Measurements from ENCODE around the gene LMBRD1.
"Not testable (repeated sequence)": the region's sequence is repeated elsewhere in the genome, so short reads cannot be mapped to it uniquely, and the experiment has no call there.

LMBRD1 gene

DNA sequence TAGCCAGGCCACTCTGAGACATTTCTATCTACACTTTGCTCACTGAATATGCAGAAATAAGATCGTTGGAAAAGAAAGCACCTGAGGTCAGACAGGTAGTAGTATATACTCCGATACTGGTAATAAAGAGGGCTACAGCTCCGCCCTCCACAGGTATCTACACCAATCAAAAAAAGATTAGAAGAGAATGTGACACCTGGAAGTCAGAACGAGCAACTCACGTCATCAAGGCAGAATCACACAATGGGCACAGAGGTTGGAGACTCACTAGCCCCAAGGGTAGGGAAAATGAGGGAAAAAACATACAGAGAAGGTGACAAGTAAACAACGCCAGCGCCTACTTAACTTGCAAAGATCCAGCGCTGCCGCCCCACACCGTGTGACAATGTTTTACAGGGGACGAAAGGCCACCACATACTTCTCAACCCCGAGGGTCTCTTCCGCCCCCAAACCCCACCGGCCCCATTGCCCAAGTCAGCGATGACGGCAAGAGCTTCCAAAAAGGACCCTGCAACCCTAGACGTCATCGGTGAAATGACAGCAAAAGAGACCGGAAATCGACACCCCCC, 653 bp downstream of the LMBRD1 start:
- peak; percentile 4 to 5 for DNase-seq (ENCODE audit: low read depth in 2 of 2)

DNA sequence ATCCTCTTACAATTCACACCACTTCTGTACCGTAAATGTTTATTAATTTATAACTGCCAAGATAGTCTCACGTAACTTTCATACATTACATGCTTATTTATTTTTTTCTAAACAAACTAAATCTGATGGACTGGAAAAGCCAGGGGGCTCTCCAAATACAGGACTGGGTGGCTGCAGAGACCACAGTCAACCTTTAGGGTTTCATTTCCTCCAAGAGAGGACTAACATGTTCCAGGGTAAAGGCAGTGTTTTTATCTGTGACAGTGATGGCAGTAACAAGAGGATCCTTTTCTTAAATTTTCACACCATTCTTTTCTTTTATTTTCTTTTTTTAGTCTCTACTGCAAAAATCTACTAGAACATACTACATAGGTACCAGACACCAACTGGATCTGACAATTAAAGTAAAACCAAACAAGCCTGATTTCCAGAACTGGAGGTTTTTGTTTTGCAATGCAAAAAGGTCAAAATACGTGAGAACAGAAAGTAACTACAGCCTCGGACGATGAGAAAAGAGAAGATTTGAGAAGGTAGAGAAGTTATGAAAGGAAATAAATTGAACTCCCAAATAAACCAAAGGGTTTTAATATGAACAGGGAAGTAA, 1.2 kb downstream of the LMBRD1 start:
- DNase-seq (ENCODE audit: low read depth in 2 of 2), result no peak

DNA sequence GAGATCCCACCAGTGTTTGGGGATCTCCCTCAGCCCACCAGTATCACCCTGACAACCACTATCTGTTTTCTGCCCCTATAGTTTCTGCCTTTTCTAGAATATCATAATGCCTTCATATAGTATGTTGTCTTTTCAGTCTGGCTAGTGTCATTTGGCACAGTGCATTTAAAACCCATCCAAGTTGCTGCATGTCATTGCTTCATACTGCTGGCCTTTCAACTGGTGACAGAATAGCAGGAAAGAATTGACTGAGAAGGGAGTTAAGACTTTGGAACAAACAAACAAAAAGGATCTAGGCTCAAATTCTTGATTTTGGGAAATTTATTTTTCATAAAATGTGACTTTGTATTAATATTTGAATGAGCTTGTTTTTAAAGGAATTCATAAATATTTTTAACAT, 4.5 kb downstream of the LMBRD1 start:
- no peak for DNase-seq (ENCODE audit: low read depth in 2 of 2)

DNA sequence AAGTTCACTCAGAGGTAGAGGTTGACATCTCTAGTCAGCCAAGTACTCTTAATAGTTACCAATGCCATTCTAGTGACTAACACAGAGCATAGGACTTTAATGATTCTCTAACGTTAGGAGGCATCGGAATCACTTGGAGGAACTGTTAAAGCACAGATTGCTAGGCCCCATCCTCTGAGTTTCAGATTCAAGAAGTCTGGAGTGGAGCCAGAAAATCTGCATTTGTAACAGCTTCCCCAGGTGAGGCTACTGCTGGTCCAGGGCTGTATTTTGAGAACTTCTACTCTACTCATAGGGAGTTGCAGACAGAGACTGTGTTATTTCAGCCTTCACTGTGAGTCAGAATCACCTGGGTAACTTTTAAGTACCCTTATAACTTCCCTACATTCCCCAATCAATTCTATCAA, 5.7 kb downstream of the LMBRD1 start:
- DNase-seq (ENCODE audit: low read depth in 2 of 2), result no peak

DNA sequence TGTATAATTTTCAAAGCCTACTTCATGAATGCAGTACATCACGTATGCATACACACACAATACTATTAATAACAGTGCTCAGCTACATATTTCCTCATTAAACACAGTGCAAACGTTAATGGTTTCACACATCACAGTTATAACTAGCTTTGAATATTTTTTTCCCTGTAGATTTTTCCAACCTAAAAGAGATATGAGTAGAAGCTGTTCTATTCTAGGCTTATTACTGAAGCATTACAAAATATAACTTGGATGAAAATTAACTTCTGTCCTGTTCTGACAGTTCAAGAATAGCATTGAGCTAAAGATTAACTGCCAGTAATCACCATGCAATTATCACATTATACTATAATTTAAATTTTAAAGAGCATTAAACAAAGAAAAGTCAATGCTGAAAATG, 6.2 kb downstream of the LMBRD1 start:
- DNase-seq (ENCODE audit: low read depth in 2 of 2), result no peak

DNA sequence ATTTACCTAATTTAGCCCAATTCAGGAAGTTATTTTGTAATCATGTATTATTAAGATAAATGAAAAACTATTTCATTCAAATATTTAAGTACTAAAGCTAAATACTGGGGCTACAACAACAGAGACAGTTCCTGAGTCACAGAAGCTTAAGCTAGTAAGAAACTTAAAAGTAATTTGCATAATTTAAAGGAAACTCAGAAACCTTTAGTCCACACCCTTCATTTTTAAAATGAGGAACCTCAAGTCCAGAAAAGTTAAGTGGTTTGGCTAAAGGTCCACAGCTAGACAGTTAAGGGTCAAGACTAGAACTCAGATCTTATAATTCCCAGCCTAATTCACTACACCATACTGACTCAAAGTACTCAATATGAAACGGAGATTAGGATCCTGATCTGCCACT, 7.2 kb downstream of the LMBRD1 start:
- no peak for DNase-seq (ENCODE audit: low read depth in 2 of 2)

DNA sequence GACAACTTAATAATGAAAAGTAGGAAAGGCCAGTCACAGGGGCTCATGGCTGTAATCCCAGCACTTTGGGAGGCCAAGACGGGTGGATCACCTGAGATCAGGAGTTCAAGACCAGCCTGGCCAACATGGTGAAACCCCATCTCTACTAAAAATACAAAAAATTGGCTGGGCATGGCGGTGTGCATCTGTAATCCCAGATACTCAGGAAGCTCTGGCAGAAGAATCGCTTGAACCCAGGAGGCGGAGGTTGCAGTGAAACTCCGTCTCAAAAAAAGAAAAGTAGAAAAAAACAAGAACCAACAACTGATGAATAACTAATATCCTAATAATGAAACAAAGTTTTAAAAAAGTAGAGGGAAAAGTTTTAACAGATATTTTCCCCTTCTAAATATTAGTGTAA, 9.4 kb downstream of the LMBRD1 start:
- DNase-seq (ENCODE audit: low read depth in 2 of 2), result not testable (repeated sequence)

DNA sequence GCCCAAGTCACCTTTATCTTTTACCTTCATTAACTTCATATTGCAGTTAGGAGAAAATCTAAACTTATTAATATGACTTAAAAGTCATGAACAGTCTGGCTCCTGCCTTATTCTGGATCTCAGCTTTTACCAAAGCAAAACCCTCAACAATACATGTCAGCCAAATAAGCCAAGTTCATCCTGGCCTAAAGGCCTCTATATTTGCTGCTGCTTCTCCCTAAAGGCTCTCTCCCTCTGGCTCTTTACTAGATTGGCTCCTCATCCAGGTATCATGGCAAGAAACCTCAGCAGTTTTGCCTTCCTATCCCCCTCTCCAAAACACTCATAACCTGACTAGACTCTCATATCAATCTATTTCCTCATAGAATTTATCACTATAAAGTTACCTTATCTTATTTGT, 11.1 kb downstream of the LMBRD1 start:
- DNase-seq (ENCODE audit: low read depth in 2 of 2), result no peak

DNA sequence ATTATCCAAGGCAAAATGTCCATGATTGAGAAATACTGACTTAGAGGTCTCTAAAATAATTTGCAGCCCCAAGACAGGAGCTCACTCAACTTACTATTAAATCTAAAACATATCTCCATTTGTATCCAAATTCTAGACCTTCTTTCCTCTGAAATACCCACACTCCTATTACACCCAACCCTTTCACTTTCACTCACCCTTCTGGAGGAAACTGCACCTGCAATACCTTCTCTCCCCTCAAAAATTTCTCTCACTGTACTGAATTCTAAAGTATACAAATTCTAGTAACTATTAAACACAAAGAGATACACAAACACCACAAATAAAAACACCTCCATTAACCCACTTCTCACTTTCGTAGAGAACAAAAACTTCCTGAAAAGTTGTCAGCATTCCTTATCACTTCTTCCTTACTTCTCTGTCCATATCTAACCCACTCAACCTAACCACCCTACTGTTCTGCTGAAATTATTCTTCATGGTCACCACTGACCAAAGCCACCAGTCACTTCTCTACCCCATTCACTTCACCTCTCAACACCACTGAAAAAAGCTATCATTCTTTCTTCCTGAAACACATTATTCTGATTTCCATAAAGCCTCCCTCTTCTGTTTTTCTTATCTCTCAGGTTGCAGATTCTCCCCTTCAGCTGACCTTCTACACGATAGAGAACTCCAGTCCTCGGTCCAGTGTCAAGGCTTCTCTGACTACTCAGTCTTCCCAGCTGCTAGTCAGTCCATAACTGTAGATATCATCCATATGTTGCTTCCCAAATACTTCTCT, 12.0 kb downstream of the LMBRD1 start:
- no peak for DNase-seq (ENCODE audit: low read depth in 2 of 2)

DNA sequence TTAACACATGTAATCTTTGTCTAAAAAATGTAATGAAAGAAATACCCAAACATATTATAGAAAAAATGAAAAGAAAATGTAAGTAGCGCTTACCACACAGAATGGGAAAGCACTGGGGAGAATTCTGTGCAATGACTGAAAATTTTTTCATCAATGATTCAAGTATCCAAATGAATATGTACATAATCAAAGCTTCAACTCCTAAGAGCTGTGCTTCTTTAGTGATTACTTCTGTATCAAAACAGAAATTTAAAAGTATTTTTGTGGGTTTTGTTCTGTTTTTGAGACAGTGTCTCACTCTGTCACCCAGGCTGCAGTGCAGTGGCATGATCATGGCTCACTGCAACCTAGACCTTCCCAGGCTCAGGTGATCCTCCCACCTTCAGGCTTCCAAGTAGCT, 13.7 kb downstream of the LMBRD1 start:
- no peak for DNase-seq (ENCODE audit: low read depth in 2 of 2)

DNA sequence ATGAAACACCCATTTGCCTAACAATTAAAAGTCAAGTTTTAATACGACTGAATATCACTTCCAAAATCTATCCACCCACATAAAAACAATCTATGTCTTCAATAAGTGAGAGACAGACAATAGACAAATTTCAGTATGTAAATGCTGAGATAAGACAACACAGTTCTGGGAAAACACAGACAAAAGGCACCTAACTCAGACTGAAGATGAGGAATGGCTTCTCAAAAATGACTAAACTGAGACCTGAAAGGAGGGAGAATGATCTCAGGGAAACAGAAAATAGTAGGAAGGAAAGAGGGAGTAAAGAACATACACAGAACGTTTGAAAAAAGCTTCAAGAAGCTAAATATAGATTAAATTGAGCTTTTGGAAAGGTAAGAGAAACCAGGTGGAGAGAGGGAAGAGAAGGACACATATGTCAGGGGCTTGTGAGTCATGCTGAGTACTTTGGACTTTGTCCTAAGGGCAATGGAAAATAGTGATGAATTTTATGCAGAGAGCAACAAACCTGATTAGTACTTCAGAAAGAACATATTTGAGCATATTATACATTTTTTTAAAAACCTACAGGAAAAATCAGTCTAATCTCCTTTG, 16.1 kb downstream of the LMBRD1 start:
- DNase-seq (ENCODE audit: low read depth in 2 of 2), result no peak

DNA sequence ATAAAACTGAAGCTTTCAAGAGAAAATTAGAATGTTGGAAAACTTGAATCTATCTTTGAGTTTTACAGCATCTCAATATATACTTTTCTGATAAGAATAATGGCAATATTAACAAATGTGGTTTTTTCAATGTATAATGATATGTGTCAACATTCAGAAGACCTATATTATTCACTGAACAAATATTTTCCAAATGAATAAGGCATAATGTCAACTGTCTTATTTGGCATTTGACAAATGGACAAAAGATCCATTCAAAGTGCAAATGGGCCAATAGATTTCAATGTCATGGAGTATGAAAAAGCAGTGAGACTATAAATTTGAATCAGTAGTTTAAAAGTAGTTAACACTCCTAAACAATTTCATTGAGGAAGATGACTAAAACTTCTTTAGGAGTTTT, 20.9 kb downstream of the LMBRD1 start:
- no peak for DNase-seq (ENCODE audit: low read depth in 2 of 2)

DNA sequence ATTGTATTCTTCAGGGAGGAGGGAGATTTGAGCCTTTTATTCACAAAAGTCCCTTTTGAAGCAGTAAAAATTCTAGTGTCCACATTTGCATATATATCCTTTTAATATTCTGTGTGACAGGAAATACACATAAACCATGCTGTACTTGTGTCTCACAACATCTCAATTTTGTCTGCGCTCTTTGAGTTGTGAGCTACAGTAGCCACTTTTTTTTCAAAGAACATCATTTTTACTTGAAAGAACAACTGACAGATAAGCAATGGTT, 21.3 kb downstream of the LMBRD1 start:
- DNase-seq (ENCODE audit: low read depth in 2 of 2), result no peak

DNA sequence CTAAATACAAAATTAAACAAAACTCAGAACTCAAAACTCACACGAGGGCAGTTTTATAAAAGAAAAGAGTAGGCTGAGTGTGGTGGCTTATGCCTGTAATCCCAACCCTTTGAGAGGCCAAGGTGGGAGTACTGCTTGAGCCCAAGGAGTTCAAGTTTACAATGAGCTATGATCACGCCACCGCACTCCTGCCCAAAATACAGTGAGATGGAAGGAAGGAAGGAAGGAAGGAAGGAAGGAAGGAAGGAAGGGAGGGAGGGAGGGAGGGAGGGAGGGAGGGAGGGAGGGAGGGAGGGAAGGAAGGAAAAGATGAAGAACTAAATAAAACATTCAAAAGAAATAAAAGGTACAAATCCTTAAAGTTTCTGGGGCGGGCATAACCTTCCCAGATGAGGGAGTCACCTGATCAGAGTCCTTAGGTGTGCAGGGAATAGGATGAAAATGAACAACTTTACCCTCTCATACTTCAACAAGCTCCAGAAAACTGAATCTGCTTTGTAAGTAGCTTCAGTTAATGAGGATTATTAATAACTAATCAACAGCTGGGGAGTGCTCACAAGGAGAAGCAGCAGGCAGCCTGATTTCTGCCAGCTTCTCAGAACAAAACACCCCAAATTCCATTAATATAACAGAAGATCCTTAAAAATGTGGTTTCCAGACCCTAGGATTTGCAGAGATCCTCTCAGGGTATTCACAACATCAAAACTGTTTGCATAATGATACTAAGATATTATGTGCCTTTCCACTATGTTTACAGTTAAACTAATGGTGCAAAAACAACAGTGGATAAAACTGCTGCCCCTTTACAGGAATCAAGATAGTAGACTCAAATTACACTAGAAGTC, 21.8 kb downstream of the LMBRD1 start:
- DNase-seq (ENCODE audit: low read depth in 2 of 2), result no peak

DNA sequence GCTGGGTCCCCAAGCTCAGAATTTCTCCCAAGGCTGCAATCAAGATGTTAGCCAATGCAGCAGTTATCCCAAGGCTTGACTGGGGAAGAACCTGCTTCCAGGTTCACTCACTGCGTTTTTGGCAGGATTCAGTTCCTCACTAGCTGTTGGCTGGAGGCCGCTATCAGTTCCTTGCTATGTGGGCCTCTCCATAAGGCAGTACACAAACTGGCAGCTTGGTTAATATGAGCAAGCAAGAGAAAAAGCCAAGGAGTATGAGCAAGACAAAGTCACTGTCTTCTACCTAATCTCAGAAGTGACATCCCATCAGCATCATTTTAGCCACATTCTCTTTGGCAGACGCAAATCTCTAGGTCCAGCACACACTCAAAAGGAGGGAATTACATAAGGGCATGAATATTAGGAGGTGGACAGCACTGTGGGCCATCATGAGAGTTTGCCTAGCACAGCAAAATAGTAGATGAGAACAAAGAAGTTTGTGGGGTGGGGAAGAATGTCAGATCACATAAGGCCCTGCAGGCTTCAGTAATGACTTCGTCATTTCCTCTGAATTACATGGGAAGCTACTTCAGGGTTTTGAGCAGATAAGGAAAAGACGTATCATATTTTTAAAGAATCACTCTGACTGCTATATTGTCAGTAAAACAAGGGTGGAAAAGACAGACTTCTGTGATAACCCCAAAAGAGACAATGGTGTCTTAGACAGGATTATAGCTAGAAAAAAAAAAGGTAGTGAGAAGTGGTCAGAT, 25.5 kb downstream of the LMBRD1 start:
- no peak for DNase-seq (ENCODE audit: low read depth in 2 of 2)

DNA sequence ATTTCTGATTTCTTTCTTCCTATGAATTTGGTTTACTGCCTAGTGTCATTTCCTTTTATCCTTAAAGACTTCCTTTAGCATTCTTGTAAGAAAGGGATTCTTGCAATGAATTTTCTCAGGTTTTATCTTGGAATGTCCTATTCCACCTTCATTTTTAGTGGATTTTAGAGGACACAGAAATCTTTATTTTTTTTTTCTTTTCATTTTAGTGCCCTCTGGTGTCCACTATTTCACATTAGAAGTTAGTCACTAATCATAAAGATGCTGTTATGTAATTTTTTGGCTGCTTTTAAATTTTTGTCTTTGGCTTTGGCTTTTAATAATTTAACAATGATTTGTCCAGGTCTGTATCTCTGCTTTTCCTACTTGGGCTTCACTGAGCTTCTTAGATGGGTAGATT, 28.1 kb downstream of the LMBRD1 start:
- DNase-seq (ENCODE audit: low read depth in 2 of 2), result no peak

DNA sequence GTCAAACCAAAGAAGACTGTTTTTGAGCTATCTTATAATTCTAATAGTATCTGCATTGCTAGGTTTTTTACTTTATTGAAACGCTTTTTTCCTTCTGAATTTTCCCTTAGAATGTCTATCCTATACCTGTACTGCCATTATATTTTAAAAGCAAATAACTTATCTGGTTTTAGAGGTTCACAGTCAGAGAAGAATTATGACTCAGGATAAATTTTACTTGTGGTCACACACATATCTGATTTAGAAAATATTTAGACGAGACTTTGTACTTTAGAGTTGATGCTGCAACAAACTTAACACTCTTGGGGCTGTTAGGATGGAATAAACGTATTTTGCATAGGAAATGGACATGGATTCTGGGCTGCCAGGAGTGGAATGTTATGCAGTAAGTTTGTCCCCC, 33.0 kb downstream of the LMBRD1 start:
- no peak for DNase-seq (ENCODE audit: low read depth in 2 of 2)

DNA sequence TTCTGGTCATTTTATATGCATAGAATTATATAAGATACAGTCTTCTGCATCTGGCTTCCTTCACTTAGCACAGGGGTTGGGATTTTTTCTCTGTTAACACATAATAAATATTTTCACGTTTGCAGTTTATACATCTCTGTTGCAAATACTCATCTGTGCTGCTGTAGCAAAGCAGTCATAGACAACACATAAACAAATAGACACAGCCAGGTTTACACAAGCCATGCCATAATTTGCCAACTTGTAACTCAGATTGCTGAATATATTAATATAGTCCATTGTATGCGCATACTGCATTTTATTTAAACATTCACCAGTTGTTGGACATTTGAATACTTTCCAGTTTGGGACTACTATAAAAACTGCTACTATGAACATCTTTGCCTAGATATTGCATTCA, 35.0 kb downstream of the LMBRD1 start:
- no peak for DNase-seq (ENCODE audit: low read depth in 2 of 2)

DNA sequence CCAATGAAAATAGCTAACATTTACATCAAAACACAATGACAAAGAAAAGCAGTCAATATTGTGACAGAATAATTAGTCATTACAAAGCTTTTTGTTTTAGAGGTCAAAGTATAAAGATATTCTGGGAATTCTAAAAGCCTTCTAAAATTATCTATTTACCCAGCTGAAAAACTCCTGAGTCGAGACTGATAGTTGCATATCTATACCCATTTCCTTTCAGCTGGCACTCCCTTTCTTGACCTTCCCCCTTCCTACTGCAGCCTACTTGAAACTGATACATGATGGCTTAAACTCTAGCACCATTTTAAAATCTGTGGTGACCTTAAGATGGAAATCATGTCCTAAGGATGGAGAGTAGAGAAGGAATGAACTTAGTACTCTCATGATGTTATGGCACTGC, 38.6 kb downstream of the LMBRD1 start:
- no peak for DNase-seq (ENCODE audit: low read depth in 2 of 2)

DNA sequence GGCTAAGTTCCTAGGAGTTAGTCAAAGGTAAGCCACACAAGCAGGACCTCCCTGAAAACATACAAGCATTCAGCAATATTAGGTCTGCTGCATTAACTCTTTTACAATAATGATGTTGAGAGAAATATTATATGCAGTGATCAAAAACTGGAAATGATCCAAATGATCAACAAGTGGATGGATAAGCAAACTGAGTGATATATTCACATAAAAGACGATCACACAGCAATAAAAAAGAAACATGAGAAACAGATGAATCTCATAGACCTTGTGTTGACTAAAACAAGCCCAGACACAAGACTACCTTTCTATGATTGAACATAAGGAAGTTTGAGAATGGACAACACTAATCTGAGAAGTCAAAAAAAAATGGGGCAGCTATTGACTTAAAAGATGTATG, 39.9 kb downstream of the LMBRD1 start:
- DNase-seq (ENCODE audit: low read depth in 2 of 2), result no peak

DNA sequence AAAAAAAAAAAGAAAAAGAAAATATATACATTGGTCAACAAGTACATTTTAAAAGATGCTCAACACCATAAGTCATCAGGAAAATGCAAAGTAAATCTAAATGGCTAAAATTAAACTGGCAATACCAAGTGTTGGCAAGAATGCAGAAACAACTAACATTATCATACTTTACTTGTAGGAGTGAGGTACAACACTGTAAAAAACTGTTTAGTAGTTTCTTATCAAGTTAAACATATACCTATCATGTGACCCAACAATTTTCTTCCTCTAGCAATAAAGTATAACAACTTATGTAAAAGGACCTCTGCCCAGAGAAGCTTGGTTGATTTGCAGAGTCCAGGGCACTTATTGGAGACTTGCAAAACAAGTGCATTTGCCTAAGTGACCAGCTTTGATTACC, 40.4 kb downstream of the LMBRD1 start:
- no peak for DNase-seq (ENCODE audit: low read depth in 2 of 2)

DNA sequence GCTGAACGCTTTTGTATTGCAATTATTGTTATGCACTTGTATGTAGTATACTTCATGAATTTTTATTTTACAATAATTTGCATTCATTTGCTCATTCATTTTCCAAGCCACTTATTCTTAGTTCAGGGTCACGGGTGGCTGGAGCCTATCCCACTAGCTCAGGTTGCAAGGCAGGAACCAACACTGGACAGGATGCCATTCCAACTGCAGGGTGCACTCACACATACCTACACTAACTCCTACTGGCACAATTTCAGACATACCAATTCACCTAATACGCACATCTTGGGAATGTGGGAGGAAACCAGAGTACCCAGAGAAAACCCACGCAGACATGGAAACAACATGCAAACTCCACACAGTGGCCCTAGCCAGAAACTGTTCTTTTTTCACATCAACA, 61.8 kb downstream of the LMBRD1 start:
- no peak for DNase-seq (ENCODE audit: low read depth in 2 of 2)

All from stimulated activated CD8-positive, alpha-beta memory T cell treated with anti-CD3 and anti-CD28 coated beads, Interleukin-7, amount 100 ng/mL, for 1 hour (primary cell).